DOHH2 (cell line): ENCODE data around the gene BTRC.

Source experiments
- EZH2phosphoT487 ChIP-seq: fragments of 200-600 bp; sonication (generic); IDR thresholded peaks from 2 replicates; pipeline ENCODE4 v1.6.1; 2017; ENCODE audit warnings: borderline replicate concordance, mild to moderate bottlenecking, antibody characterized with exemption, low read length, moderate library complexity, mixed read lengths
- TF ChIP-seq, protein P1 (sequence below): fragments of 200-600 bp; sonication (generic); IDR thresholded peaks from one replicate; pipeline ENCODE4 v1.5.1; 2014; ENCODE audit warnings: antibody characterized with exemption, mild to moderate bottlenecking, low read depth, low read length; ENCODE audit not compliant: poor library complexity, severe bottlenecking

DNA sequence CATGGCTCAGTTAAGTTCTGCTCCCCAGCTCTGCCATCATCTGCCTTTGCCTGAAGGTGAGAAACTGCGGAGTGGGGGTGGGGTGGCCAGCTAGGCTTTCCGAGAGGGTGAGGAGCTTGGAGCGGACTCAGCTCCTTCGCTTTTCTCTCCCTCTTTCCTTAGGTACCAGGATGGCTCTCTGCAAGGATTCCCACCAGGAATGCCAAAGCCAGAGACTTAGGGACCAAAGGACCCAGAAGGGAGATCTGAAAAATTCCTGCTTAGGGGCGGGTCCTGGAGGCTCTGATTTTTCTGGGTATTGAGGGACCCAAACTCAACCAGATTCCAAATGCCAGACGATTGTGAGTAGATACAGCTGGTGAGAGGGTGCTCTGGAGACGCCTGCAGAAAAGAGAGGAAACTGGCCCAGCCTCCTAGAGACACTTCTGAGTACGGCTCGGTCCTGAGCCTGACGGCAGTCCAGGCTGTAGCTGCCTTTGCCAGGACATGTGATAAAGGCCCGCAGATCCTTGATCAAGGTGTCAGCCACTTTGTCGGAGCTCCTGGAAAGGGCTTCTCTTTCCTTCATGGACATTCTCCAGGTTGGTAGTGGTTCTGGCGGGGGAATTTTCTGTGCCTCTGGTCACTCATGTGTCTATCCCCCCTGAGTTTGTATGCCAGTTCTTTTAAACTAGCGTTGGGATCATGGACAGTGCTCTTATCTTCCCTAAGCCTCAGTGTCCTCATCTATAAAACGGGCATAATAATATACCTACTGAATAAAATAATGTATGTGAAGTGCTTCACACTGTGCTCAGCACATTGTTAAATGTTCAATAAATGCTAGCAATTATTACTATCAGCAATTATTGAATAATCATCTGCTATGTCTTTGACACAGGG is 42.5 kb upstream of the BTRC start:
- TF ChIP-seq, protein P1, sequence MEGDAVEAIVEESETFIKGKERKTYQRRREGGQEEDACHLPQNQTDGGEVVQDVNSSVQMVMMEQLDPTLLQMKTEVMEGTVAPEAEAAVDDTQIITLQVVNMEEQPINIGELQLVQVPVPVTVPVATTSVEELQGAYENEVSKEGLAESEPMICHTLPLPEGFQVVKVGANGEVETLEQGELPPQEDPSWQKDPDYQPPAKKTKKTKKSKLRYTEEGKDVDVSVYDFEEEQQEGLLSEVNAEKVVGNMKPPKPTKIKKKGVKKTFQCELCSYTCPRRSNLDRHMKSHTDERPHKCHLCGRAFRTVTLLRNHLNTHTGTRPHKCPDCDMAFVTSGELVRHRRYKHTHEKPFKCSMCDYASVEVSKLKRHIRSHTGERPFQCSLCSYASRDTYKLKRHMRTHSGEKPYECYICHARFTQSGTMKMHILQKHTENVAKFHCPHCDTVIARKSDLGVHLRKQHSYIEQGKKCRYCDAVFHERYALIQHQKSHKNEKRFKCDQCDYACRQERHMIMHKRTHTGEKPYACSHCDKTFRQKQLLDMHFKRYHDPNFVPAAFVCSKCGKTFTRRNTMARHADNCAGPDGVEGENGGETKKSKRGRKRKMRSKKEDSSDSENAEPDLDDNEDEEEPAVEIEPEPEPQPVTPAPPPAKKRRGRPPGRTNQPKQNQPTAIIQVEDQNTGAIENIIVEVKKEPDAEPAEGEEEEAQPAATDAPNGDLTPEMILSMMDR: no peak
- TF ChIP-seq EZH2phosphoT487: no peak
